Bladder microvascular endothelial cell (primary cell): ENCODE measurements around the gene TSSK2. TPM values are rescaled to one million over a fixed set of nuclear protein-coding genes. Genes with fewer than 3 reads are reported as not detected.

Experiments used
- total RNA-seq: library from RNA; depleted of rRNA; stranded (reverse); fragments of >200 nt; gene quantifications from 2 replicates; pipeline ENCODE4 v1.2.3, GENCODE V29; 2014

TSSK2 gene
- not detected in 2 replicates for total RNA-seq

GRCh38 chr22:19130959-19131684, at the start of gene TSSK2:
TSSK2 (plus strand) TSS chr22:19131308; CDS start chr22:19131400, 92 bp downstream.

GRCh38 chr22:19122143-19122751, 8.9 kb upstream of the TSSK2 start, which contains the start of gene DGCR2:
DGCR2 (minus strand) TSS chr22:19122412; CDS start chr22:19122206, 206 bp downstream.

GRCh38 chr22:19149991-19150390, 18.9 kb downstream of the TSSK2 start, which contains the start of gene GSC2:
GSC2 (minus strand) TSS chr22:19150292; CDS start chr22:19150283, 9 bp downstream.

GRCh38 chr22:19178657-19179496, 47.8 kb downstream of the TSSK2 start, which contains the start of gene SLC25A1:
SLC25A1 (minus strand) TSS chr22:19178736; CDS start chr22:19178673, 63 bp downstream.

Other genes starting within 250 kb of the TSSK2 start
- 1.3 and 3.2 TPM in 2 replicates for gene DGCR6, start 225.0 kb upstream of the TSSK2 start, total RNA-seq
- gene PRODH, start 195.0 kb upstream of the TSSK2 start, total RNA-seq: 0.16 TPM in 1 of 2 replicates, not detected in the other
- 31.1 and 67.0 TPM in 2 replicates for gene DGCR2, start 8.9 kb upstream of the TSSK2 start, total RNA-seq
- 5.7 and 9.1 TPM in 2 replicates for gene ESS2, start 13.3 kb downstream of the TSSK2 start, total RNA-seq
- not detected in 2 replicates for gene GSC2, start 19.0 kb downstream of the TSSK2 start, total RNA-seq
- gene SLC25A1, start 47.4 kb downstream of the TSSK2 start, total RNA-seq: 47.1 and 73.9 TPM in 2 replicates
- 3.1 and 7.6 TPM in 2 replicates for gene CLTCL1, start 160.4 kb downstream of the TSSK2 start, total RNA-seq